Amniotic epithelial cell (primary cell): ENCODE measurements around the gene ITGB1BP1.
A peak's percentile ranks its signal among the peaks of the same experiment; 100 is the strongest.
"Not testable (repeated sequence)": the region's sequence is repeated elsewhere in the genome, so short reads cannot be mapped to it uniquely, and the experiment has no call there.

Experiments
- DNase-seq: peaks from one replicate; pipeline ENCODE4 v3.0.0-alpha.2; 2010; ENCODE audit warnings: low read depth

The ITGB1BP1 gene

DNA sequence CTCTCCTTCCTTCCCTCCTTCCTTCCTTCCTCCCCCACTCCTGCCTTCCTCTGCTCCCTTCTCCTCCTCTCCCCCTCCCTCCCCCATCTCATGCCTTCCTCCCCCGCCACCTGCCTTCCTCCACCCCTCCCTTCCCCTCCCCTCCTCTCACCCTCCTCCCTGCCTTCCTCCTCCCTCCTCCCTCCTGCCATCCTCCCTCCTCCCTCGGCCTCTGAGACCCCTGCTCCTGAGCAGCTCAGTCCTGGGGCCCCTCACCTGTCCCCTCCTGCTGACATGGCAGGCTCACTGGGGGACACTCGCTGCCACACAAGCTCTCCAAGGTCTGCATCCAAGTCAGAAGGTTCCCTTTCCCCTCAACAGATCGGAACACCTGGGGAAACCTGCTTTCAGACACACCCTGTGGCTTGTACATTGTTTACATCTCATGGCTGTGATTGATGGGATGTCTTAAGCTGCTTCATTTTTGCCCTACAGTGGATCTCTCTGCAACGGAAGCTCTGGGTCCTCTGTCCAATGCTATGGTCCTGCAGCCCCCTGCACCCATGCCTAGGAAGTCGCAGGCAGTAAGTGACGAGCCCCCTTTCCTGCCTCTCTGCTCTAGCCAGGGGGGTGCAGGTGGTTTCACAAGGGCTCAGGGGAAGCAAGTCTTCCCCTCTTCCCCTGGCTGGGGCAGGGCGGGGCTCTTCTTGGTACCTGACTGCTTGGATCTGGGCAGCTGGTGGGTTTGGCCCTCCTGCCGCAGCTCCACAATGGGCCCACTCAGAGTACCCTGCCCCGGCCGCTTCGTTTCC is 22.9 kb downstream of the ITGB1BP1 start:
- DNase-seq: no peak

DNA sequence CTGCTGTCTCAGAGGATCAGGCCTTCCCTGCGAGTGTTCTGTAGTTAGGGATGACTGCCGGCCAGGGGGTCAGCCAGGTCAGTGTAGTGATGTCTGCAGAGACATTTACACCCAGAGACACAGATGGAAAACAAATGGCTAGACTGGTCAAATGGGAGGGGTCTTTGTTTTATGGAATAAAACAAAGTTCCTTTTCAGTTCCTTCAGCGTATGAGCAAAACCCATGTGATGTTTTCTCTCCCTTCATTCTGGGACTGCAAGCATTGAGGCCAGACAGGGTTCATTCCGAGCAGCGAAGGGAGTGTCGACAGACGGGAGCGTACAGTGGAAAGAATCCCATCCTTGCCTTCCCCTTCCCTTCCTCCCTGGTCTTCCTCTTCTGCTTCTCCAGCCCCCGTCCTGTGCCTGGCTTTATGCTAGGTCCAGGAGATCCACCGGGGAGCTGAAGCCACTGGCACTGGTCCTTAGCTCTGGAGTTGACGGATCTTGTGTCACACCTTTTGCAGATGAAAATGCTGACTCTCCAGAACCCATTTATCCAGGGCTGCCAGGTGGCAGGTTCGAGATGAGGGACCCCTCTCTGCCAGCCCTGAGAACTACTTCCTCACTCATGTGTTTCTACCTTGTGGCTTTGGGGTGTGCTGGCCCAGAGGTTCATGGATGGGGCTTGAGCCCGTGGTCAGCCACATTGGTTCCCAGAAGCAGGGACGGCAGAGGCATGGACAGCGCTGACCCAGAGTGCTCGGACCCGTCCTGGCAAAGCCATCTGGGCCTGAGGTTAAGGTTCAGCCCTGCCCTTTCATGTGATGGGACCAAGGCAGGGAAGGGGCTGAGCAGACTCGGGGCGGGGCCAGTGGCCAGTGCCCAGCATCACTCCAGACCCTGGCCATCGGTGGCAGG is 24.2 kb downstream of the ITGB1BP1 start:
- DNase-seq: peak; percentile 33

DNA sequence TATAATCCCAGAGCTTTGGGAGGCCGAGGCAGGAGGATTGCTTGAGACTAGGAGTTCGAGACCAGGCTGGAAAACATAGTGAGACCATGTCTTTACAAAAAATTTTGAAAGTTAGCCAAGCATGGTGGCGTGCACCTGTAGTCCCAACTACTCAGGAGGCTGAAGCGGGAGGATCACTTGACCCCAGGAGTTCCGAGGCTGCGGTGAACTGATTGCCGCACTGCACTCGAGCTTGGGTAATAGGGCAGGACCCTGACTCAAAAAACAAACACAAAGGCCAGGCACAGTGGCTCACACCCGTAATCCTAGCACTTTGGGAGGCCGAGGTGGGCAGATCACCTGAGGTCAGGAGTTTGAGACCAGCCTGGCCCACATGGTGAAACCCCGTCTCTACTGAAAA is 25.1 kb downstream of the ITGB1BP1 start:
- not testable (repeated sequence) for DNase-seq

DNA sequence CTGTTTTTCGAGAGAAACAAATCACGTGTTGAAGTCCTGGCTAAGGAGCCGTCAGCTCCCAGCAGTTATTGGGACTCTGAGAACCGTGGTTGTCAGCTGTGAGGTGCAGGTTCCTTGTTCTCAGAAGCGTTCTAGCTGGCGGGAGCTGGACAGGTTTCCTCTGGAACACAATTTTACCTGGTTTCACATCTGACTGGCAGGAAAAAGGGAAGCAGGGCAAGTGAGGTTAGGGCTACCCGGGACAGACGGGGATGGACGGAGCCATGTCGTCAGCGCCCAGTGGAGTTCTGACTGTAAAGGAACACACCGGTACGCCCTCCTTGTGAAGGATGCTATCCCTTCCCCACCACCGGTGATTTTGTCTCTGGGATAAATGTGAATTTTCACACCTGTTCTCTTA is 26.1 kb downstream of the ITGB1BP1 start:
- no peak for DNase-seq

GRCh38 chr2:9394816-9395215 is 28.5 kb downstream of the ITGB1BP1 start:
- no peak for DNase-seq

DNA sequence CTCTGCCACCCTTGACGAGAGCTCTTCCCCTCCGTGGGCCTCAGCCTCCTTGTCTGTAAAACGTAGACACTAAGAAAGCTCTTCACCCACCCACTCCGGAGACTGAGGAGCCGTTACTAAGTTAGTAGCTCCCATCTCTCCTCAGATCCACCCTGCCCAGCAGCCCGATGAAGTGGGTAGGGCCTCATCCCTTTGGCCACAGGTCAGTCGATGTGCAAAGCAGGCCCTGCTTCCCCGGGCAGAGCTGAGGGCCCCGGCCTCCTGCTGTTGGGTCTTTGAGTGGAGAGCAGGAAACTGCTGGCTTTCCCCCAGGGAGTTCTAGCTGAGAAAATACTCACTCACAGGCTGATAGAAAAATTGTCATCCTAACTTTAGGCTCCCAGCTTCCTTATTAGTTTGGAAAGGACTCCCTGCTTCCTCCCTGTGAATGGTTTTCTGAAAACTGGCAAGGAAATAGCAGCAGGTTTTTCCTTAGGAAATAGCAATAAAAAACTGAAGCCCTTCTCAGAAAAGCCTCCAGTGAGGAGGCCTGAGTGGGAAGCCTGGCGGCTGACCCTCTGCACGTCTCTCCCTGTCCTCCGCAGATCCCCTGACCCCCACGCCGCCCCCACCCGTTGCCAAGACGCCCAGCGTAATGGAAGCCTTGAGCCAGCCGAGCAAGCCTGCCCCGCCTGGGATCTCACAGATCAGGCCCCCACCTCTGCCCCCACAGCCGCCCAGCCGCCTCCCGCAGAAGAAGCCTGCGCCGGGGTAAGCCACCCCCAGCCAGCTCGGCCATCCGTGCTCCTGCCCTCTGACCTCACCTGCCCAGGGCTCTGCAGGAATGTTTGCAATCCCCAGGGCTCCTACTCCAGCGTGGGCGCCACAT is 30.2 kb downstream of the ITGB1BP1 start:
- peak; percentile 37 for DNase-seq

DNA sequence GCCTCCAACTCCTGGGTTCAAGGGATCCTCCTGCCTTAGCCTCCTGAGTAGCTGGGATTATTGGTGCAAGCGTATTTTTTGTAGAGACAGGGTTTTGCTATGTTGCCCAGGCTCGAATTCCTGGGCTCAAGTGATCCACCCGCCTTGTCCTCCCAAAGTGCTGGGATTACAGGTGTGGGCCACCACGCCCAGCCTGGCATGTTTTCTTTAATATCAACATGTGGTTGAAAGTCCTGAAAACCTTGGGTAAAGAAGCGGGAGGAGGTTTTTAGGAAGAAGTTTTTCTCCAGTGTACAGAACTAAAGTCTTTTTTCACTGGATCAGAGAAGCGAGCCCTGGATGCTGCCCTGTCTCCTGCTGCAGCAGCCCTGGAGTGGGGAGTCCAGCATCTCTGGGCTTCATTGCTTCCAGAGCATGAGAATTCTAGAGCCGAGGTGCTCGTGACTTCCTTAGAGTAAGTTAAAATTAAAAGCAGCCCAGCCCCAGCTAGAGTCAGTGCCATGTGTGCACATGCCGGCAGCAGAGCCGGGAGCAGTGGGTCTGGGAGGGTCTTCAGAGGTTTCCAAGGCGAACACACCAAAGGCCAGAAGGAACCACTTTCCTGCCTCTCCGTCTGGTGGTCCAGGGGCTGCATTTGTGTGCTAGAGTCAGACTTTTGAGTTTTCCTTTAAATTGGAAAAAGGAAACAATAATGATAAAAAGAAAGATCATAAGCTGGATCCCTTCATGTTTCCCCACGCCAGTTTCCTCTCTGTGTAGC is 31.2 kb downstream of the ITGB1BP1 start:
- DNase-seq: no peak

DNA sequence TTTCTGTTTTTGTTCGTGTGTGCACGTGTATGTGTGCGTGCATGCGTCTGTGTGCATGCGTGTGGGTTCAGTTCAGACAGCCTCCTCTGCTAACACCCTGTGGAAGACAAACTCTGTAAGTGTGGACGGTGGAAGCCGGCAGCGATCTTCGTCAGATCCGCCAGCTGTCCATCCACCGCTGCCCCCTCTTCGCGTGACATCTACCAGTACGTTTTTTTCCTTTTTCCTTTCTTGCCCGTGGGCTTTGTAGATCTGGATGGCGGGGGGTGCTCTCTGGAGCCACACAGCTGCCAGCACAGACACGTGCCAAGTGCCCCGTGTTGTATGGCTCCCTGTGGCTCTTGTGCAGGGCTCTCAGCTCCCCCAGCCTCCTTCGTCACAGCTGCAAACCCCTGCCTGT is 32.3 kb downstream of the ITGB1BP1 start:
- DNase-seq: no peak

DNA sequence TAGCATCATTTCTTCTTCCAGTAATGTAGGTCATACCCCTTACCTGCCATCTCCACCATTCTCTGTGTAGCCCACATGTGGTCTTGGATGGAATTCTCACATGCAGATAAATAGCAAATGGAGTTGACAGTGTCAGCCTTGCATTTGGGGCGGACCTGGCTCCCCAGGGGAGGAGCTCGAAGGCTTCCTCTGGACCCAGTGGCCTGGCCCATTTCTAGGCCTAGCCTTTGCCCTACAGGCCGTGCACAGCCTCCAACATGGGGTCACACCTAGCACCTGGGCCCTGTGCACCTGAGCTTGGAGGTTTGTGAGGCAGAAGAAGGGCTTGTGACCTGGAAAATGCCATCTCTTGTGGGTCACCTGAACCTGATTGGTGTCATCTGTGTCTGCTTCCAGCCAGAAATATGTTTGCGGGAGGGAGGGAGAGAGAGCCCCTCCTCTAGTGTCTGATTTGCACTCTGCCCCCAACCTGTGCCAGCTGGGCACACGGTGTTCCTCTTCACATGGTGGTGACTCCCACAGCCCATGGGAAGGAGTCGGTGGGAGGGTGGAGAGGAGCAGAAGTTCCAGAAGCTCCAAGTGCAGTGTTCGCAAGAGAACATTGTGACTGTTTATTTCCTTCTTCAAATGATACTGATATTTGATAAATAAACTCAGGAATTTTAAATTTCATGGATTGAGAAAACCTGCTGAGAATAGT is 33.0 kb downstream of the ITGB1BP1 start:
- no peak for DNase-seq

- DNase-seq: no peak
These were observed 34.1 kb downstream of the ITGB1BP1 start for GRCh38 chr2:9388950-9389911.

GRCh38 chr2:9388199-9388681 is 35.1 kb downstream of the ITGB1BP1 start:
- DNase-seq: no peak

DNA sequence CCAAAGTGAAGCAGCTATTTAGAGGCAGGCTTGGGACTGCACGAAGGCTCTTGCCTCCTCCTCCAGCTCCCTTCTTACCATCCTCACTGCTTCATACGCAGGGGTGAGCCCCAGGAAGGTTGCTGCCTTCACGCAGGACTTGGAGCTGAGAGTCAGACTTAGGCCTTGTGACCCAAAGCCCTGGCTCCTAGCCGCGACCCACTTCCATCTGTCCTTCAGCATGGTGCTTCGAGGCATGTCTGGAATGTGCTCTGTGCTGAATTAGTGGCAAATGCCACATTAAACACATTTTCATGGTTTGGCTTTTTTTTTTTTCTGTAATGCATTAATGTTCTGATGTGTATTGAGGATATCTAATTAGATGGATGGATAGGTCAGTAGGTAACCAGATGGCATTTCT is 37.5 kb downstream of the ITGB1BP1 start:
- DNase-seq: no peak

GRCh38 chr2:9384521-9384920 is 38.8 kb downstream of the ITGB1BP1 start:
- no peak for DNase-seq

- peak; percentile 81 for DNase-seq
These were observed 40.6 kb downstream of the ITGB1BP1 start for GRCh38 chr2:9382604-9383235.

DNA sequence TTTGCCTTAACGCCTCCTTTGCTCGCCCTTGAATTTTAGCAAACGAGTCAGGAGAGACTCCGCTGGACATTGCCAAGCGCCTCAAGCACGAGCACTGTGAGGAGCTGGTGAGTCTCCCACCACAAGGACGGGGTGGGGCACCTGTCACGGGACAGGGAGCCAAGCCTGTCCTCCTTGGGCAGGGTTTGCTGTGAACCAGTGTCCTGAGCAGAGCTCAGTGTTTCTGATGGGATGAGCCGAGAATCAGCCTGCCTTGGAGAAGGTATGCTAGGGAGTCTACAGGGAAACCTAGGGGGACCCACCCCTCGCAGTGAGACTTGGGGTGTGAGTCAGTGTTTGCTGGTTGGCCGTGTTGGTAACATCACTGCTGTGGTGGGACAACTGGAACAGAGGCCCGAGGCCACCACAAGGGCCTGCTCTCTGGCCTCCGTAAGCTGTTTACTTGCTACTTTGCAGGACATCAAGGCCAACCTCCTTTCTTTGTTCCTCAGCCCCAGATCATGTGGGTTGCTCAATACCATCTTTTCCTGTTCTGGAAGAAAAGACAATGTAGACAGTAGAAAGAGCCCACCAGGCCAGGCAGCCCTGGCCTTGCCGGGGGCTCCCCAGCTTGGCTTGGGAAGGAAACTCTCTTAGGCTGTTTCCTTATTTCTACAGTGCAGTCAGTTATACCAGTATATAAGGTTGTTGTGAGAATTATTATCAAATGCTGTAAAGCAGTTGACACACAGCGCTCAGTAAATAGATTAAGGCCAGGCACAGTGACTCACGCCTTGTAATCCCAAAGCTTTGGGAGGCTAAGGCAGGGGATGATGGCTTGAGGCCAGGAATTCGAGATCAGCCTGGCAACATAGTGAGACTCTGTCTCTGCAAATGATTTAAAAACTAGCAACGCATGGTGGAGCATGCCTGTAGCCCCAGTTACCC is 42.4 kb downstream of the ITGB1BP1 start:
- DNase-seq: peak; percentile 97

DNA sequence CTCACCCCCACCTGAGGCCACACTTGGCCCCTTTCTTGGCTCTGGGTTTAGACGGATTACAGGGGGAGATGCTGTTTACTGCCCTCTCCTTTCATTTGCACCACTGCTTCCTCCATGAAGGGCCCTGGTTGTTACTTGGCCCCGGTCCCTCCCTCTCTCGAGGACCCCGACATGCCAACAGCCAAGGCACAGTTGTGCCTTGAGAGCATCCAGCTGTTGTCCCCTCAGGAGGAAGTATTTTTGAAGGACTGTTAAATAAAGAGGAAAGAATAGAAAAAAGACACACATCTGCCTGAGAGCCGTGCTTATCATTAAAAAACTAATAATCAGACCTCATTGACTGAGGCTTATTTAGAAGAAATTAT is 44.0 kb downstream of the ITGB1BP1 start:
- DNase-seq: no peak

DNA sequence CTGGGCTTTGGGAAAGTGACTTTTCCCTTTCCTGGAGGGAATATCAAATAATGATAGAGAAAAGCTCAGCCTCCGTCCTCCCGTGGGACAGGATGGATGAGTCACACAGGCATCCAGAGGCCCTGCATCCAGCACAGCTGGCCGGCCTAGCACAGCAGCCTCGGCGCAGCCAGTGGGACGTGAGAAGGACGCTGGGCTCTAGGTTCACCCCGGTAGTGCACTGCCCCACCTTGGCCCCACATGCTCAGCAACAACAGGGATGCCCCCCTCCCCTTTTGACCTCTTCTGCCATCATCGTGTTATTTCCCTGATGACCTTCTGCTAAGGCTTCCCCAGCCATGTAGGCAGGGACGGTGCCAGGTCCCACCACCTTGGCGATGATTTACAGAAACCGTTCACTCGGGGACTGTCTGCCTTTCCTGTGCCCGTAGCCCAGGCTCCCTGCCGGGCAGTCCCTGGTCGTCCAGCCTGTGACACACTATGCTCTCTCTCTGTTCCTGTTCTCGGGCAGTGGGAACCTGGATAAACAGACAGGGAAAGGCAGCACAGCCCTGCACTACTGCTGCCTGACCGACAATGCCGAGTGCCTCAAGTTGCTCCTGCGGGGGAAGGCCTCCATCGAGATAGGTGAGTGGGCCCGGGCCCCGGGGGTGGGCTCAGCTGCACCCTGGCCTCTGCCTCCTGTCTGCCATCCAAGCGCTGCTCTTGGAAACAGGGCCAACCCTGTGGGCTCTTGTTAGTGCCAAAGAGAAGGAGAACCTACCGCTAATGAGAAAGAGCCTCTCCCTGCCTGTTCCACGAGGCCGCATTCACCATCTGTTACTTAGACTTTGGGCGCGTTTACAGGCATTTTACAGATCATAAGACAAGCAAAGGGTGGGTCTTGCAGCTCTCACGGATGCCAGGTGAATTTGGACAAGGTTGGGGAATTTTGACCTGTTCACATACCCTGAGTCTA is 44.6 kb downstream of the ITGB1BP1 start:
- peak; percentile 73 for DNase-seq
